Activated CD4-positive, alpha-beta T cell treated with anti-CD3 and anti-CD28 coated beads for 1 hour (primary cell): Measurements from ENCODE around the gene DNAJC22.

Experiments
- DNase-seq: peaks from one replicate; pipeline ENCODE4 v3.0.0-alpha.2; 2020

The DNAJC22 gene

GRCh38 chr12:49345051-49345824 lies 1.4 kb upstream of the DNAJC22 start:
- no peak for DNase-seq

GRCh38 chr12:49345825-49346658 lies 646 bp upstream of the DNAJC22 start:
- no peak for DNase-seq

GRCh38 chr12:49347311-49348193 lies 864 bp downstream of the DNAJC22 start:
- DNase-seq: peak; percentile 67

DNA sequence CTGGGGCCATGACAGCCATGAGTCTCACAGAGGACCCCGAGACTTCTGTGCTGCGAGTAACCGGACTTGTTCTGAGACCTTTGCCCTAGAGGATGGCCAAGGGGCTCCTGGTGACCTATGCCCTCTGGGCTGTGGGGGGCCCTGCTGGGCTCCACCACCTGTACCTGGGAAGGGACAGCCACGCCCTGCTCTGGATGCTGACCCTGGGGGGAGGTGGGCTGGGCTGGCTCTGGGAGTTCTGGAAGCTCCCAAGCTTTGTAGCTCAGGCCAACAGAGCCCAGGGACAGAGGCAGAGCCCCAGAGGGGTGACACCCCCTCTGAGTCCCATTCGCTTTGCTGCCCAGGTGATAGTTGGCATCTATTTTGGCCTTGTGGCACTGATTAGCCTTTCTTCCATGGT lies 2.1 kb downstream of the DNAJC22 start:
- no peak for DNase-seq

GRCh38 chr12:49349266-49349665 lies 2.6 kb downstream of the DNAJC22 start:
- DNase-seq: no peak

GRCh38 chr12:49352351-49352750 lies 5.7 kb downstream of the DNAJC22 start:
- DNase-seq: no peak

- no peak for DNase-seq
Measured at GRCh38 chr12:49355913-49356312, 9.2 kb downstream of the DNAJC22 start.

GRCh38 chr12:49357103-49357678 lies 10.5 kb downstream of the DNAJC22 start:
- DNase-seq: no peak

DNA sequence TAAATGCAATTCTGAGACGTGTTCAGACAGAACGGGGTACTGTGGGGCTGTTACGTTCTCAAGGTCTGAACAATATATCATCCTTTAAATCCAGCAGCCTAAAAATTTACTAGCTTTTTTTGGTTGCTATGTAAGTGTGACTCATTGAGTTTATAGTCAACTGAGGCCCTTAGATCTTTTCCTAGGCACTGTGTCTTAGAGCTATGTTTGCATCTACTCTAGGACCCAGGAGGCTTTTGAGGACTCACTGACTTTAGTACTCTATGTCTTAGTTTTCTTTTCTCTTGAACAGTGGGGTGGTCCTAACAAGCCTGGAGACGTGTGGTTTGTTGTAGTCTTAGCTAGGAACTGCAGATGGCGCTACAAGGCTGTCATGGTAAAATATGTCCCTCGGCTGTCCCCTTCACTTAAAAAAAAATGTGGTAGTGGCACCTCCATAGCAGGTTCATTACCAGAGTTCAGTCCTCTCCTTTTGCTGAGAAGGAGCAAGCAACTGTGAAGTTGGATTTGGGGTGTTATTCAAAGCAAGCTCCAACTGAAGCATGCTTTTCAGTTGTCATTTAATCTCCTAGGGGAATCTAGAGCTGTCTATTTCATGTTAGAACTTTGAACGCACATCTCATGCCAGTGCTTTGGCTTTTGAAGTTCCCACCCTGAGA lies 11.9 kb downstream of the DNAJC22 start:
- DNase-seq: no peak

- DNase-seq: no peak
Measured at GRCh38 chr12:49359671-49360070, 13.0 kb downstream of the DNAJC22 start.

GRCh38 chr12:49362077-49362476 lies 15.4 kb downstream of the DNAJC22 start:
- DNase-seq: no peak

- DNase-seq: no peak
Measured at GRCh38 chr12:49364989-49365388, 18.3 kb downstream of the DNAJC22 start.

DNA sequence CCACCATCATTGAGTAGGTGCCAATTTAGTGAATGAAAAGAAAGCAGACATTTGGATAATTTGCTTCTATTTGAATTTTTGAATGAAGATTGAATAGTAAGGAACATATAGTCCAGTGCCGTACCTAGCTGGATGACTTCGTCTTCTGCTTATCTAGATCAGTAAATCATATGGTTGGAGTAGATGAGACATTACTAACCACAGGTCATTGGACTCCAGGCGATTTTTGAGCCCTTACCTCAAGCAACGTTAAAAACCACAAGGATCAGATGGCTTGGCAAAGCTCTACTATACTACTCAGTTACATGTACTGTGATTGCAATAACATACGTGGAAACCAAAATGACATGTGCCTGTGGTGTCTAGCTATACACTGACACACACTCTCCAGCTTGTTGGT lies 18.9 kb downstream of the DNAJC22 start:
- DNase-seq: no peak

DNA sequence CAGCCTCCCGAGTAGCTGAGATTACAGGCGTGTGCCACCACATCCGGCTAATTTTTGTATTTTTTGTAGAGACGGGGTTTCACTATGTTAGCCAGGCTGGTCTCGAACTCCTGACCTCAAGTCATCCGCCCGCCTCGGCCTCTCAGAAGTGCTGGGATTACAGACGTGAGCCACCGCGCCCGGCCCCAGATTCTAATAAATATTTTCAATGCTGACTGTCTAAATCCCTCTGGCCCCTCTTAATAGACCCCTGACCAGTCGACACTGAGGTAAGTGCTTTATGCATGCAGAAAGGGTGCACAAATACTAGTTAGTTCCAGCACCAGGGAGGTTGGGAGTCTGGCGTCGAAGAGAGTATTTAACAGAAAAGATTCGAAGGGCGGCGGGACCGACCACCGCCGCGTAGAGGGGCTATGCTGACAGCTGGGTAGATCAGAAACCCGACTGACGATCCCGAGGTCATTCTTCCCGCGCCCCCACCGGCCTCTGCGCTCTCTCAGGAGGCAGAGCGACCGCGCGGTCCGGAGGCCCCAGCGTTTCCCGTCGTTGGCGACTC lies 19.5 kb downstream of the DNAJC22 start:
- no peak for DNase-seq

- peak; percentile 72 for DNase-seq
Measured at GRCh38 chr12:49366652-49367380, 20.1 kb downstream of the DNAJC22 start.

GRCh38 chr12:49367381-49368239 lies 20.9 kb downstream of the DNAJC22 start, which contains the start of gene SPATS2:
SPATS2 (plus strand) TSS chr12:49367462; CDS start chr12:49461013, 93,551 bp downstream.
- no peak for DNase-seq

DNA sequence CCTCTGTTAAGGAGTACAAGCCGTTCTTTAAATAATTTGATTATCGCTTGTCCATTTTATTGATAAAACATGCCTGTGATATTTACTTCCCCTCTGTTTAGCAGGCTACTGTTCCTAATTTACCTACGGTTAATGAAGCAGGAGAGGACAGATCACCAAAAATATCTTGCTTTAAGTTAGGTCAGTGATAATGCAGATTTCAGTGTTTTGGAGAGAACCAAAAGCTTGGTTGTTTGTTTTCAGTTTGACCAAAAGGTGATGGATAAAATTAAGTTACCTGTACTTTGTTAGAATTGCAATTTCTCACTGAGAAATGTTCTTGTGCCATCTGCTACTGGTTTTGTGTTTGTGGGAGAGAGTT lies 21.5 kb downstream of the DNAJC22 start:
- no peak for DNase-seq

DNA sequence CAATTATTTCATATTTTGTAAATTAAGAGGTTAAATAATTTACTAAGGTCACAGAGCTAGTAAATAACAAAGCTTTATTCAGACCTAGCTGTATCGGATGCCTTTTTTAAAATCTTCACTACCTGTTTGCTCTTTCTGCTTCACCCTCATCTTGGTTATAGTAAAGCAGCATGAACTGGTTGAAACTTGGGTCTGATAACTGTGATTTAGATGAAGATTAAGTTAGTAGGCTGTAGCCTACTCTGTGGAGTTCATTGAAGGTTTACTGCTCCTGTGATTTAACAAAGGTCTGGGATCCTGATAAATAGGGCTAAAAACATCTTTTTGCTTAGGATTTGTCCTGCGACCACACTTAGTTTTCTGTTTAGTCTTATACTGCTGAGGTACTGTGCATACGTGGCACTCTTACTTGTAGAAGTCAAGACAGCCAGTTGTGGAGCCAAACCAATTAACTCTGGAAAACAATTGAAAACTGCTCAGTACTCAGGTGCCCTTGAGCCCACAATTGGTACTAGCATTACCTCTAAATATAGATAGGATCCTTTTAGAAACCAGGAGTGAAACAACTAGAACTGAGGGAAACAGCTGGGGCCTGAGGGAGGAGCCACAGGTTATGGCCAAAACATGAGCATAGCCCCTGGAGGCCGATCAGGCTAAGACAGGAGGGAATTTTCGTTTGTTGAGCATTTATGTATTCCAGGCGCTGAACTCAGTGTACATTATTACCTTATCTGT lies 22.9 kb downstream of the DNAJC22 start:
- no peak for DNase-seq

- no peak for DNase-seq
Measured at GRCh38 chr12:49370539-49370938, 23.9 kb downstream of the DNAJC22 start.
